NCI-H82 (cell line): Measurements from ENCODE around the gene FBLN5.
"Not testable (repeated sequence)": the region's sequence is repeated elsewhere in the genome, so short reads cannot be mapped to it uniquely, and the experiment has no call there.

Experiments used
- DNase-seq: peaks from one replicate; lab custom pipeline; 2025; lab: John Stamatoyannopoulos, UW

The FBLN5 gene

GRCh38 chr14:91904956-91905645 lies 42.4 kb downstream of the FBLN5 start:
- DNase-seq, result no peak

GRCh38 chr14:91904483-91904882 lies 43.0 kb downstream of the FBLN5 start:
- no peak for DNase-seq

- no peak for DNase-seq
These were observed 44.4 kb downstream of the FBLN5 start for GRCh38 chr14:91903070-91903469.

- DNase-seq, result no peak
These were observed 45.2 kb downstream of the FBLN5 start for GRCh38 chr14:91902336-91902735.

GRCh38 chr14:91901449-91902226 lies 45.9 kb downstream of the FBLN5 start:
- DNase-seq, result no peak

GRCh38 chr14:91899806-91900205 lies 47.7 kb downstream of the FBLN5 start:
- no peak for DNase-seq

GRCh38 chr14:91899213-91899612 lies 48.3 kb downstream of the FBLN5 start:
- DNase-seq, result peak; percentile 34

GRCh38 chr14:91898372-91898771 lies 49.1 kb downstream of the FBLN5 start:
- no peak for DNase-seq

GRCh38 chr14:91897716-91898115 lies 49.8 kb downstream of the FBLN5 start:
- not testable (repeated sequence) for DNase-seq

GRCh38 chr14:91897106-91897701 lies 50.3 kb downstream of the FBLN5 start:
- DNase-seq, result no peak

- no peak for DNase-seq
These were observed 51.1 kb downstream of the FBLN5 start for GRCh38 chr14:91896419-91896818.

GRCh38 chr14:91893669-91894068 lies 53.8 kb downstream of the FBLN5 start:
- no peak for DNase-seq

- peak; percentile 57 for DNase-seq
These were observed 54.5 kb downstream of the FBLN5 start for GRCh38 chr14:91893007-91893406.

GRCh38 chr14:91891721-91892220 lies 55.7 kb downstream of the FBLN5 start:
- DNase-seq, result no peak

GRCh38 chr14:91891101-91891500 lies 56.4 kb downstream of the FBLN5 start:
- DNase-seq, result no peak

GRCh38 chr14:91890291-91890749 lies 57.2 kb downstream of the FBLN5 start:
- DNase-seq, result no peak

GRCh38 chr14:91889477-91890211 lies 57.9 kb downstream of the FBLN5 start:
- DNase-seq, result no peak

- DNase-seq, result peak; percentile 38
These were observed 58.6 kb downstream of the FBLN5 start for GRCh38 chr14:91888641-91889476.

GRCh38 chr14:91886961-91887360 lies 60.5 kb downstream of the FBLN5 start:
- no peak for DNase-seq

GRCh38 chr14:91885839-91886238 lies 61.7 kb downstream of the FBLN5 start:
- DNase-seq, result no peak

- DNase-seq, result no peak
These were observed 62.3 kb downstream of the FBLN5 start for GRCh38 chr14:91885113-91885712.
